GM12865 (cell line): ENCODE measurements around the gene RIC8B.
"Not testable (repeated sequence)": the region's sequence is repeated elsewhere in the genome, so short reads cannot be mapped to it uniquely, and the experiment has no call there.

Source experiments
- DNase-seq: peaks from one replicate; pipeline ENCODE4 v3.0.0; 2010; ENCODE audit warnings: low read depth
- H3K4me3 ChIP-seq: 2 replicates; pipeline ENCODE4 v1.5.1; 2011; ENCODE audit warnings: mild to moderate bottlenecking, low read depth, low read length, control low read depth
- CTCF ChIP-seq: IDR thresholded peaks from 2 replicates; pipeline ENCODE4 v1.5.1; 2011; ENCODE audit warnings: low read length, control low read depth, low read depth, inconsistent platforms; ENCODE audit not compliant: insufficient read depth; ENCODE audit errors: missing control alignments

The RIC8B gene

GRCh38 chr12:106774005-106774807 lies at the start of gene RIC8B:
RIC8B (plus strand) TSS chr12:106774682; CDS start chr12:106774746, 64 bp downstream.
- peak within 1 kb of the TSS; percentile 70 for H3K4me3 ChIP-seq
- peak; percentile 95 for DNase-seq
- TF ChIP-seq CTCF, result no peak

- no peak for DNase-seq
- TF ChIP-seq CTCF, result no peak
- no peak overlapping the region for H3K4me3 ChIP-seq
These were observed 49.5 kb upstream of the RIC8B start for GRCh38 chr12:106724934-106725333.

- not testable (repeated sequence) for H3K4me3 ChIP-seq, DNase-seq
These were observed 47.8 kb upstream of the RIC8B start for GRCh38 chr12:106726603-106727202.

- H3K4me3 ChIP-seq, result no peak overlapping the region
- TF ChIP-seq CTCF, result no peak
- no peak for DNase-seq
These were observed 44.9 kb upstream of the RIC8B start for GRCh38 chr12:106729611-106730010.

- DNase-seq, result no peak
- TF ChIP-seq CTCF, result no peak
- H3K4me3 ChIP-seq, result no peak overlapping the region
These were observed 41.6 kb upstream of the RIC8B start for GRCh38 chr12:106732890-106733289.

- no peak overlapping the region for H3K4me3 ChIP-seq
- TF ChIP-seq CTCF, result no peak
- no peak for DNase-seq
These were observed 40.8 kb upstream of the RIC8B start for GRCh38 chr12:106733660-106734059.

GRCh38 chr12:106736051-106736957 lies 38.2 kb upstream of the RIC8B start:
- no peak overlapping the region for H3K4me3 ChIP-seq
- DNase-seq, result peak; percentile 30
- peak; percentile 16 for TF ChIP-seq CTCF
